H9 (cell line): ENCODE data around the gene CCDC3. TPM values are rescaled to one million over a fixed set of nuclear protein-coding genes. Genes with fewer than 3 reads are reported as not detected.

Experiments
- DNase-seq: peaks from one replicate; pipeline ENCODE4 v3.0.0-alpha.2; 2017
- H2AFZ ChIP-seq: one replicate; pipeline ENCODE4 v1.6.1; 2013; ENCODE audit warnings: mild to moderate bottlenecking, low read length, control low read depth, moderate library complexity
- H2AK5ac ChIP-seq: 2 replicates; pipeline ENCODE4 v1.6.1; 2013; ENCODE audit warnings: low read length, control low read depth, mixed read lengths; ENCODE audit not compliant: insufficient read length
- H2BK120ac ChIP-seq: one replicate; pipeline ENCODE4 v1.6.1; 2013; ENCODE audit warnings: low read depth, mild to moderate bottlenecking, low read length, control low read depth, inconsistent platforms; ENCODE audit not compliant: poor library complexity, severe bottlenecking
- H2BK12ac ChIP-seq: 2 replicates; pipeline ENCODE4 v1.6.1; 2013; ENCODE audit warnings: low read length, control low read depth, mixed read lengths, low read depth; ENCODE audit not compliant: insufficient read length
- H2BK15ac ChIP-seq: 2 replicates; pipeline ENCODE4 v1.6.1; 2013; ENCODE audit warnings: low read depth, low read length, control low read depth
- H2BK20ac ChIP-seq: one replicate; pipeline ENCODE4 v1.6.1; 2013; ENCODE audit warnings: low read depth, mild to moderate bottlenecking, low read length, control low read depth, inconsistent platforms; ENCODE audit not compliant: poor library complexity, severe bottlenecking
- H2BK5ac ChIP-seq: 2 replicates; pipeline ENCODE4 v1.6.1; 2013; ENCODE audit warnings: low read length, control low read depth, mixed read lengths; ENCODE audit not compliant: insufficient read length
- H3K14ac ChIP-seq: 2 replicates; pipeline ENCODE4 v1.6.1; 2013; ENCODE audit warnings: low read length, control low read depth; ENCODE audit not compliant: insufficient read depth
- H3K18ac ChIP-seq: 2 replicates; pipeline ENCODE4 v1.6.1; 2013; ENCODE audit warnings: low read depth, mild to moderate bottlenecking, mixed read lengths, low read length, control low read depth; ENCODE audit not compliant: insufficient read length
- H3K23ac ChIP-seq: 2 replicates; pipeline ENCODE4 v1.6.1; 2013; ENCODE audit warnings: low read length, control low read depth, mixed read lengths, low read depth; ENCODE audit not compliant: insufficient read length
- H3K23me2 ChIP-seq: 2 replicates; pipeline ENCODE4 v1.6.1; 2013; ENCODE audit warnings: low read depth, mild to moderate bottlenecking, mixed read lengths, low read length, control low read depth; ENCODE audit not compliant: insufficient read length, poor library complexity, severe bottlenecking
- H3K27ac ChIP-seq: 2 replicates; pipeline ENCODE4 v1.5.1; 2013; ENCODE audit warnings: low read length, control low read depth, mixed read lengths, low read depth; ENCODE audit not compliant: insufficient read length
- H3K27me3 ChIP-seq: 2 replicates; pipeline ENCODE4 v1.6.1; 2013; ENCODE audit warnings: low read length, control low read depth, inconsistent platforms; ENCODE audit not compliant: insufficient read depth
- H3K4ac ChIP-seq: 2 replicates; pipeline ENCODE4 v1.6.1; 2013; ENCODE audit warnings: low read depth, mild to moderate bottlenecking, control low read depth, inconsistent platforms, low read length, moderate library complexity
- H3K4me1 ChIP-seq: 2 replicates; pipeline ENCODE4 v1.6.1; 2013; ENCODE audit warnings: low read length, control low read depth, inconsistent platforms; ENCODE audit not compliant: insufficient read depth
- H3K4me2 ChIP-seq: 2 replicates; pipeline ENCODE4 v1.6.1; 2013; ENCODE audit warnings: low read length, control low read depth, mixed read lengths; ENCODE audit not compliant: insufficient read length, insufficient read depth
- H3K56ac ChIP-seq: 2 replicates; pipeline ENCODE4 v1.6.1; 2013; ENCODE audit warnings: low read depth, mild to moderate bottlenecking, mixed read lengths, low read length, control low read depth; ENCODE audit not compliant: insufficient read length
- H3K79me1 ChIP-seq: 2 replicates; pipeline ENCODE4 v1.6.1; 2013; ENCODE audit warnings: low read depth, mild to moderate bottlenecking, moderate library complexity, low read length, control low read depth, inconsistent platforms; ENCODE audit not compliant: insufficient read depth, poor library complexity, severe bottlenecking
- H3K79me2 ChIP-seq: 2 replicates; pipeline ENCODE4 v1.6.1; 2013; ENCODE audit warnings: low read length, control low read depth, inconsistent platforms; ENCODE audit not compliant: insufficient read depth
- H3K9ac ChIP-seq: 2 replicates; pipeline ENCODE4 v1.6.1; 2013; ENCODE audit warnings: low read length, control low read depth, mixed read lengths; ENCODE audit not compliant: insufficient read length; ENCODE audit errors: extremely low read depth
- H3K9me3 ChIP-seq: one replicate; pipeline ENCODE4 v1.6.1; 2013; ENCODE audit warnings: low read depth, low read length, inconsistent platforms; ENCODE audit not compliant: control insufficient read depth
- H3T11ph ChIP-seq: one replicate; pipeline ENCODE4 v1.6.1; 2013; ENCODE audit warnings: mild to moderate bottlenecking, low read length, control low read depth, inconsistent platforms
- H4K20me1 ChIP-seq: one replicate; pipeline ENCODE4 v1.6.1; 2013; ENCODE audit not compliant: control insufficient read depth, insufficient read length, insufficient read depth
- H4K5ac ChIP-seq: 2 replicates; pipeline ENCODE4 v1.6.1; 2013; ENCODE audit warnings: low read depth, mild to moderate bottlenecking, mixed read lengths, low read length, control low read depth; ENCODE audit not compliant: insufficient read length
- H4K8ac ChIP-seq: replicated peaks from 2 replicates; pipeline ENCODE4 v1.6.1; 2013; ENCODE audit warnings: low read length, control low read depth, mixed read lengths, low read depth; ENCODE audit not compliant: insufficient read length
- H4K91ac ChIP-seq: 2 replicates; pipeline ENCODE4 v1.6.1; 2013; ENCODE audit warnings: low read depth, mild to moderate bottlenecking, moderate library complexity, mixed read lengths, low read length, control low read depth; ENCODE audit not compliant: insufficient read length
- H3K27ac Mint-ChIP-seq, 3 experiments: 2 replicates in 2 of 3; 3 replicates in 1 of 3; pipeline ENCODE4 v1.8.0; 2020 to 2021; ENCODE audit warnings: mixed read lengths in 3 of 3, mild to moderate bottlenecking in 1 of 3, moderate library complexity in 1 of 3
- H3K27me3 Mint-ChIP-seq: 2 replicates; pipeline ENCODE4 v1.8.0; 2021; ENCODE audit warnings: low read depth, mild to moderate bottlenecking, moderate library complexity, mixed read lengths
- H3K36me3 Mint-ChIP-seq, 3 experiments: 2 replicates in 2 of 3; 3 replicates in 1 of 3; pipeline ENCODE4 v1.8.0; 2020 to 2021; ENCODE audit warnings: low read depth in 3 of 3, mixed read lengths in 3 of 3; ENCODE audit not compliant: insufficient read depth in 1 of 3
- H3K4me1 Mint-ChIP-seq, 2 experiments: 2 replicates each; pipeline ENCODE4 v1.8.0; 2020; ENCODE audit warnings: mixed read lengths in 2 of 2
- H3K4me3 Mint-ChIP-seq, 2 experiments: 2 replicates in 1 of 2; 3 replicates in 1 of 2; pipeline ENCODE4 v1.8.0; 2020 to 2021; ENCODE audit warnings: mild to moderate bottlenecking in 2 of 2, mixed read lengths in 2 of 2, moderate library complexity in 1 of 2
- H3K9me3 Mint-ChIP-seq, 2 experiments: 2 replicates in 1 of 2; 3 replicates in 1 of 2; pipeline ENCODE4 v1.8.0; 2020; ENCODE audit warnings: mild to moderate bottlenecking in 2 of 2, mixed read lengths in 2 of 2, moderate library complexity in 1 of 2
- WGBS: extraction: QIAGEN DNeasy Blood & Tissue Kit; methylation state at CpG from one replicate; pipeline ENCODE4 v1.1.7; 2013; ENCODE audit warnings: missing lambda C conversion rate, low lambda C conversion rate, mixed read lengths; ENCODE audit not compliant: insufficient read length; ENCODE audit errors: extremely low coverage; 5-methylcytosine and 5-hydroxymethylcytosine counted together
- total RNA-seq: library from RNA; stranded (reverse); gene quantifications from 2 replicates; pipeline ENCODE4 v1.2.1, GENCODE V29; 2021
- TF ChIP-seq, protein P1 (sequence below): fragments of 200-600 bp; sonication (generic); conservative IDR thresholded peaks from 3 replicates; pipeline ENCODE4 v1.8.0; 2021; ENCODE audit warnings: antibody characterized with exemption, mild to moderate bottlenecking

The CCDC3 gene
- total RNA-seq, 1 experiment from 2014 or later, result 2.3 TPM

DNA sequence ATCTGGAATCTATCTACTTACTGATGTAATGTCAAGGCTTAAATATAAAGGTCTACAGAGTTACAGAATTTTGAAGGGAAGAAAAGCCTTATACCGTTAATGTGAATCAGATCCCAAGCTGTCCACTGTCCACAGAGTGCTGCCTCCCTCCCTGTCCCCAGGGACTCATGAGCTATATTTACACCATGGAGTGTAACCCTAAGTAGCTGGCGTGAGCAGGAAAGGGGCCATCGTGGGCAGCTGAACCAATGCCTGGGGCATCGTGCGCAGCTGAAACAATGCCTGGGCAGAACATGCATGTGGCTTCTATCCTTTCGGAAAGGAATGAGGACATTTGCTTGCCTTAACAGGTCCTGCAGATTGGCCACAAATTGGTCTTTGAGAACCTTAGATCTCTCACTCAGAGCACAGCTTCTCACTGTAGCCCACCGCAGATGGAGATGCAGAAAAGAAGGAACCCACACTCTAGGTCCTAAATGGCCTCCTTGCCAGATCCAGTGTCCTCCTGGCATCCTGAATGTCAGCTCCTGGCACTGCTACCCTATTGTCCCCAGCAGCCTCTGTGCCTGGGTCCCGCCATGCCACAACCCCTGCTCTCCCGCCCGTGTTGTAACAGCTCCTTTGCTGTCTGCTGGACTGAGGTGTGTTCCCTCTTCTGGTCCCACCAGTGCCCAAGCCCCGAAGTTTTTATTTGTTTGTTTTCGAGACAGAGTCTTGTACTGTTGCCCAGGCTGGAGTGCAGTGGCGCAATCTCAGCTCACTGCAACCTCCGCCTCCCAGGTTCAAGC lies 30.3 kb downstream of the CCDC3 start:
- Mint-ChIP-seq H3K27ac (no peak overlapping the region), H3K4me1 (peaks cover 5 to 12% of the 10 kb centered on the region in 2 experiments)

More for the DNA sequence above, 30.3 kb downstream of the CCDC3 start:
- Histone ChIP-seq H2AFZ (no peak overlapping the region), H2BK12ac (no peak overlapping the region), H2BK15ac (no peak overlapping the region), H3K23me2 (no peaks in the 10 kb centered on the region), H3K27me3 (no peaks in the 10 kb centered on the region), H3K9me3 (no peaks in the 10 kb centered on the region), H3K18ac (no peak overlapping the region), H3K9ac (no peak overlapping the region), H2AK5ac (no peak overlapping the region), H2BK120ac (no peak overlapping the region), H3K23ac (no peak overlapping the region), H3K4me1 (no peaks in the 10 kb centered on the region; the same call in 1 of the 2 replicates), H4K8ac (no peak overlapping the region), H3T11ph (no peak overlapping the region), H3K27ac (no peak overlapping the region), H4K91ac (no peak overlapping the region), H2BK5ac (no peak overlapping the region), H2BK20ac (no peak overlapping the region), H3K4ac (no peak overlapping the region), H3K14ac (no peak overlapping the region), H3K79me2 (no peaks in the 10 kb centered on the region), H3K56ac (no peak overlapping the region), H4K5ac (no peak overlapping the region), H3K79me1 (no peaks in the 10 kb centered on the region), H3K4me2 (no peak overlapping the region), H4K20me1 (no peaks in the 10 kb centered on the region)
- TF ChIP-seq, protein P1, sequence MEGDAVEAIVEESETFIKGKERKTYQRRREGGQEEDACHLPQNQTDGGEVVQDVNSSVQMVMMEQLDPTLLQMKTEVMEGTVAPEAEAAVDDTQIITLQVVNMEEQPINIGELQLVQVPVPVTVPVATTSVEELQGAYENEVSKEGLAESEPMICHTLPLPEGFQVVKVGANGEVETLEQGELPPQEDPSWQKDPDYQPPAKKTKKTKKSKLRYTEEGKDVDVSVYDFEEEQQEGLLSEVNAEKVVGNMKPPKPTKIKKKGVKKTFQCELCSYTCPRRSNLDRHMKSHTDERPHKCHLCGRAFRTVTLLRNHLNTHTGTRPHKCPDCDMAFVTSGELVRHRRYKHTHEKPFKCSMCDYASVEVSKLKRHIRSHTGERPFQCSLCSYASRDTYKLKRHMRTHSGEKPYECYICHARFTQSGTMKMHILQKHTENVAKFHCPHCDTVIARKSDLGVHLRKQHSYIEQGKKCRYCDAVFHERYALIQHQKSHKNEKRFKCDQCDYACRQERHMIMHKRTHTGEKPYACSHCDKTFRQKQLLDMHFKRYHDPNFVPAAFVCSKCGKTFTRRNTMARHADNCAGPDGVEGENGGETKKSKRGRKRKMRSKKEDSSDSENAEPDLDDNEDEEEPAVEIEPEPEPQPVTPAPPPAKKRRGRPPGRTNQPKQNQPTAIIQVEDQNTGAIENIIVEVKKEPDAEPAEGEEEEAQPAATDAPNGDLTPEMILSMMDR, result no peak
- peaks cover 0 to 9% (median 3%) of the 10 kb centered on the region in 3 experiments; a peak in 2 of 7 replicates for H3K36me3 Mint-ChIP-seq
- H3K4me3 Mint-ChIP-seq, result no peak overlapping the region
- H3K9me3 Mint-ChIP-seq, result peaks cover 8 to 9% of the 10 kb centered on the region in 2 experiments; a peak in 4 of 5 replicates
- no peaks in the 10 kb centered on the region for H3K27me3 Mint-ChIP-seq
- no peak for DNase-seq
- WGBS, result no CpG with 5 or more reads among the region's 14 CpGs
